SK-N-SH (cell line): ENCODE data around the gene RNASEH1. TPM values are rescaled to one million over a fixed set of nuclear protein-coding genes. Genes with fewer than 3 reads are reported as not detected.

Experiments
- CTCF ChIA-PET: fragments of 300-600, 350-600 bp; formaldehyde crosslinking; extraction: SDS; loops from one replicate; lab custom pipeline; 2021; lab: Yijun Ruan, JAX
- POLR2A ChIA-PET: fragments of 350-600 bp; sonication (Branson Sonifier 250); formaldehyde crosslinking; extraction: SDS; loops from one replicate; lab custom pipeline; 2020; ENCODE audit warnings: antibody characterized with exemption, inconsistent platforms; lab: Yijun Ruan, JAX
- DNase-seq: peaks from one replicate; pipeline ENCODE4 v3.0.0; 2012
- H2AFZ ChIP-seq: fragments of 200-600 bp; sonication (generic); 2 replicates; pipeline ENCODE4 v1.8.1; 2016; ENCODE audit warnings: antibody characterized with exemption, mild to moderate bottlenecking, low read depth
- H3F3A ChIP-seq: fragments of 200-600 bp; sonication (generic); replicated peaks from 2 replicates; pipeline ENCODE3; 2016; ENCODE audit warnings: antibody characterized with exemption, mild to moderate bottlenecking; ENCODE audit not compliant: insufficient read depth
- H3K27ac ChIP-seq, 2 experiments: fragments of 200-500 bp in 1 of 2; fragments of 200-600 bp in 1 of 2; sonication (Bioruptor generic) in 1 of 2; sonication (generic), shearing (Covaris generic) in 1 of 2; 2 replicates each; pipeline versions ENCODE4 v1.5.1 to v1.6.1; 2014 to 2016; ENCODE audit warnings: low read depth in 2 of 2, inconsistent platforms in 1 of 2, low read length in 1 of 2, mild to moderate bottlenecking in 1 of 2, mixed read lengths in 1 of 2
- H3K27me3 ChIP-seq: fragments of 200-600 bp; sonication (generic), shearing (Covaris generic); 2 replicates; pipeline ENCODE4 v1.6.1; 2016; ENCODE audit warnings: mixed run types; ENCODE audit not compliant: insufficient read depth
- H3K36me3 ChIP-seq, 2 experiments: fragments of 200-500 bp in 1 of 2; fragments of 200-600 bp in 1 of 2; sonication (Bioruptor generic) in 1 of 2; sonication (generic) in 1 of 2; replicated peaks in 1 of 2; 2 replicates each; pipeline versions ENCODE3 to v1.5.1; 2014 to 2016; ENCODE audit warnings: low read length in 1 of 2, mild to moderate bottlenecking in 1 of 2; ENCODE audit not compliant: insufficient read depth in 2 of 2, control insufficient read depth in 1 of 2
- H3K4me1 ChIP-seq, 2 experiments: fragments of 200-500 bp in 1 of 2; fragments of 200-600 bp in 1 of 2; sonication (Bioruptor generic) in 1 of 2; sonication (generic), shearing (Covaris generic) in 1 of 2; 2 replicates each; pipeline versions ENCODE4 v1.5.1 to v1.6.1; 2014 to 2016; ENCODE audit warnings: low read depth in 1 of 2, low read length in 1 of 2, mixed run types in 1 of 2; ENCODE audit not compliant: insufficient read depth in 2 of 2, control insufficient read depth in 1 of 2
- H3K4me2 ChIP-seq: fragments of 200-600 bp; sonication (generic), shearing (Covaris generic); 2 replicates; pipeline ENCODE4 v1.6.1; 2017; ENCODE audit warnings: mixed run types
- H3K4me3 ChIP-seq, 2 experiments: fragments of 200-500 bp in 1 of 2; fragments of 200-600 bp in 1 of 2; sonication (Bioruptor generic) in 1 of 2; sonication (generic), shearing (Covaris generic) in 1 of 2; 2 replicates each; pipeline versions ENCODE4 v1.5.1 to v1.8.1; 2014 to 2016; ENCODE audit warnings: low read depth in 2 of 2, inconsistent platforms in 1 of 2, low read length in 1 of 2, mild to moderate bottlenecking in 1 of 2, mixed read lengths in 1 of 2, moderate library complexity in 1 of 2
- H3K79me2 ChIP-seq: fragments of 200-600 bp; sonication (generic); 2 replicates; pipeline ENCODE4 v1.8.1; 2017; ENCODE audit warnings: mild to moderate bottlenecking; ENCODE audit not compliant: insufficient read depth
- H3K9ac ChIP-seq: fragments of 200-600 bp; sonication (generic); 2 replicates; pipeline ENCODE4 v1.6.1; 2017; ENCODE audit warnings: mixed run types
- H3K9me2 ChIP-seq: fragments of 200-600 bp; sonication (generic); 2 replicates; pipeline ENCODE4 v1.6.1; 2017; ENCODE audit warnings: mixed run types
- H3K9me3 ChIP-seq: fragments of 200-600 bp; sonication (generic); 2 replicates; pipeline ENCODE4 v1.6.1; 2017; ENCODE audit warnings: mixed run types, mild to moderate bottlenecking, moderate library complexity
- H4K20me1 ChIP-seq: fragments of 200-600 bp; sonication (generic); 2 replicates; pipeline ENCODE4 v1.6.1; 2017; ENCODE audit warnings: mild to moderate bottlenecking, mixed run types; ENCODE audit not compliant: insufficient read depth
- EZH2phosphoT487 ChIP-seq: fragments of 200-600 bp; sonication (generic); IDR thresholded peaks from 2 replicates; pipeline ENCODE4 v1.6.1; 2017; ENCODE audit warnings: low read depth, mixed run types, mild to moderate bottlenecking, antibody characterized with exemption, moderate library complexity, borderline replicate concordance
- FOXM1 ChIP-seq: IDR thresholded peaks from 2 replicates; pipeline ENCODE4 v1.4.0; 2012; ENCODE audit warnings: low read depth, mild to moderate bottlenecking
- IRF3 ChIP-seq: fragments of 150-350 bp; IDR thresholded peaks from 2 replicates; pipeline ENCODE4 v1.6.1; 2016; ENCODE audit warnings: mild to moderate bottlenecking, low read depth, low read length
- JUND ChIP-seq: IDR thresholded peaks from 2 replicates; pipeline ENCODE4 v1.4.0; 2012
- MXI1 ChIP-seq: IDR thresholded peaks from 2 replicates; pipeline ENCODE4 v1.6.1; 2012; ENCODE audit warnings: mild to moderate bottlenecking, low read depth, low read length, improper control_type of control experiment
- NFIC ChIP-seq: IDR thresholded peaks from 2 replicates; pipeline ENCODE4 v1.4.0; 2012; ENCODE audit warnings: borderline replicate concordance
- POLR2AphosphoS5 ChIP-seq: IDR thresholded peaks from 2 replicates; pipeline ENCODE4 v1.6.1; 2012; ENCODE audit warnings: low read depth, low read length
- RFX5 ChIP-seq: IDR thresholded peaks from 2 replicates; pipeline ENCODE4 v1.6.1; 2012; ENCODE audit warnings: mild to moderate bottlenecking, improper control_type of control experiment, low read length
- RXRA ChIP-seq: IDR thresholded peaks from 2 replicates; pipeline ENCODE4 v1.4.0; 2012; ENCODE audit warnings: low read depth, mild to moderate bottlenecking, borderline replicate concordance
- USF1 ChIP-seq: IDR thresholded peaks from 2 replicates; pipeline ENCODE4 v1.4.0; 2012; ENCODE audit warnings: low read depth, borderline replicate concordance
- ZBTB33 ChIP-seq: IDR thresholded peaks from 2 replicates; pipeline ENCODE4 v1.4.0; 2012; ENCODE audit warnings: low read depth, borderline replicate concordance
- WGBS: methylation state at CpG from one replicate; pipeline ENCODE4 v1.1.6; 2017; ENCODE audit warnings: low lambda C conversion rate; 5-methylcytosine and 5-hydroxymethylcytosine counted together
- polyA plus RNA-seq, 3 experiments: library from polyadenylated mRNA; depleted of rRNA; stranded (reverse); fragments of >200 nt; gene quantifications; 2 replicates each; pipeline ENCODE4 v1.2.3, GENCODE V29; 2012
- TF ChIP-seq, protein P1 (sequence below): IDR thresholded peaks from 2 replicates; pipeline ENCODE4; 2012

RNASEH1 gene
- polyA plus RNA-seq, 1 of the 3 experiments (the other 2 are of a cell fraction) = 34.4 TPM

GRCh38 chr2:3588084-3588483, 30.0 kb upstream of the RNASEH1 start (continued):
- TF ChIP-seq ZBTB33 (no peak), NFIC (no peak), EZH2phosphoT487 (no peak), MXI1 (no peak), JUND (no peak), IRF3 (no peak), USF1 (no peak)
- TF ChIP-seq, all 33 proteins: peak for 0

GRCh38 chr2:3587432-3587831, 29.3 kb upstream of the RNASEH1 start:
- peaks cover 34% of the 10 kb centered on the region for H3F3A ChIP-seq
- CTCF ChIA-PET = interaction anchor here (0.7 to 1.6 kb wide), 3 partner anchors 12 to 63 kb away, joined by 3 to 5 read pairs (median 4); no protein-coding TSS in a partner anchor
- TF ChIP-seq USF1 = no peak
- TF ChIP-seq RFX5 = no peak
- TF ChIP-seq RXRA = no peak
- TF ChIP-seq FOXM1 = no peak
- no peak for TF ChIP-seq POLR2AphosphoS5
- TF ChIP-seq, protein P1, sequence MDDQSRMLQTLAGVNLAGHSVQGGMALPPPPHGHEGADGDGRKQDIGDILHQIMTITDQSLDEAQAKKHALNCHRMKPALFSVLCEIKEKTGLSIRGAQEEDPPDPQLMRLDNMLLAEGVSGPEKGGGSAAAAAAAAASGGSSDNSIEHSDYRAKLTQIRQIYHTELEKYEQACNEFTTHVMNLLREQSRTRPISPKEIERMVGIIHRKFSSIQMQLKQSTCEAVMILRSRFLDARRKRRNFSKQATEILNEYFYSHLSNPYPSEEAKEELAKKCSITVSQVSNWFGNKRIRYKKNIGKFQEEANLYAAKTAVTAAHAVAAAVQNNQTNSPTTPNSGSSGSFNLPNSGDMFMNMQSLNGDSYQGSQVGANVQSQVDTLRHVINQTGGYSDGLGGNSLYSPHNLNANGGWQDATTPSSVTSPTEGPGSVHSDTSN = no peak
- TF ChIP-seq, all 33 proteins: peak for 0
- peaks cover 21% of the 10 kb centered on the region for H3K79me2 ChIP-seq
- no peak overlapping the region for H3K4me3 ChIP-seq
- no peak overlapping the region for H3K27ac ChIP-seq
- 81% methylated on average over 6 of the region's 6 CpGs for WGBS
- peaks cover 13 to 42% of the 10 kb centered on the region in 2 experiments for H3K4me1 ChIP-seq
- H3K9me2 ChIP-seq = no peaks in the 10 kb centered on the region
- H3K9ac ChIP-seq = no peak overlapping the region
- no peaks in the 10 kb centered on the region for H3K9me3 ChIP-seq
- 0 out of 2 replicates have a peak, but pooled peaks cover 3% of the 10 kb centered on the region for H4K20me1 ChIP-seq
- POLR2A ChIA-PET = no interaction called here
- no peak overlapping the region for H2AFZ ChIP-seq
- H3K27me3 ChIP-seq = no peaks in the 10 kb centered on the region
- H3K4me2 ChIP-seq = no peak overlapping the region
- DNase-seq = no peak
- H3K36me3 ChIP-seq = peaks cover 25 to 33% of the 10 kb centered on the region in 2 experiments
